Heart right ventricle (tissue), 16 donors: ENCODE measurements around the gene C2CD3. TPM values are rescaled to one million over a fixed set of nuclear protein-coding genes. Genes with fewer than 3 reads are reported as not detected.
A peak's percentile ranks its signal among the peaks of the same experiment; 100 is the strongest.

Source experiments
- ATAC-seq, 8 donors: fragments of 200-7000 bp; cut with Tn5 transposase; one replicate each; pipeline ENCODE4 v1.9.1; 2020; ENCODE audit warnings: mild to moderate bottlenecking in 8 of 8, moderate library complexity in 8 of 8, moderate number of reproducible peaks in 1 of 8
- DNase-seq, 2 donors: peaks; one replicate each; pipeline ENCODE4 v3.0.0-alpha.2; 2020
- H3K27ac ChIP-seq, 10 donors: fragments of 200-600 bp; sonication (generic) in 2 of 10; one replicate each; pipeline versions ENCODE4 v1.5.0 to v1.8.0; 2020 to 2022; ENCODE audit warnings: mild to moderate bottlenecking in 3 of 10
- H3K27me3 ChIP-seq, 7 donors: fragments of 200-600 bp; one replicate each; pipeline ENCODE4 v1.8.0; 2021 to 2022; ENCODE audit warnings: mild to moderate bottlenecking in 2 of 7
- H3K36me3 ChIP-seq, 9 donors: fragments of 200-600 bp; sonication (generic) in 1 of 9; one replicate each; pipeline versions ENCODE4 v1.5.0 to v1.8.0; 2020 to 2022; ENCODE audit warnings: mild to moderate bottlenecking in 2 of 9
- H3K4me1 ChIP-seq, 9 donors: fragments of 200-600 bp; sonication (generic) in 1 of 9; one replicate each; pipeline versions ENCODE4 v1.5.0 to v1.8.0; 2020 to 2022; ENCODE audit warnings: mild to moderate bottlenecking in 4 of 9
- H3K4me3 ChIP-seq, 10 donors: fragments of 200-600 bp; sonication (generic) in 2 of 10; one replicate each; pipeline versions ENCODE4 v1.5.0 to v1.8.0; 2020 to 2022; ENCODE audit warnings: mild to moderate bottlenecking in 7 of 10, moderate library complexity in 2 of 10
- H3K9me3 ChIP-seq, 11 donors: fragments of 200-600 bp in 10 of 11; sonication (generic) in 2 of 11; one replicate each; pipeline versions ENCODE4 v1.5.0 to v1.8.0; 2013 to 2022; ENCODE audit warnings: mild to moderate bottlenecking in 2 of 11, control low read depth in 1 of 11, moderate library complexity in 1 of 11
- CTCF ChIP-seq, 9 donors: fragments of 200-600 bp; sonication (generic) in 2 of 9; IDR thresholded peaks; one replicate each; pipeline versions ENCODE4 v1.5.0 to v1.8.0; 2021 to 2022; ENCODE audit warnings: antibody characterized with exemption in 9 of 9, mild to moderate bottlenecking in 5 of 9, moderate library complexity in 1 of 9
- WGBS, 2 donors: extraction: QIAGEN DNeasy Blood & Tissue Kit; methylation state at CpG; one replicate each; pipeline ENCODE4 v1.1.7; 2013; ENCODE audit warnings: inconsistent platforms in 1 of 2; 5-methylcytosine and 5-hydroxymethylcytosine counted together
- intact Hi-C, 10 donors: fragments of 100-400 bp; cut with DNase I; formaldehyde crosslinking; loops; one replicate each; pipeline versions ENCODE4 v1.11.1 to v1.14.2; 2022
- polyA plus RNA-seq, 2 donors: library from polyadenylated mRNA; stranded (reverse); fragments of 200-250 nt; gene quantifications; one replicate each; pipeline ENCODE4 v1.2.3, GENCODE V29; 2013
- total RNA-seq, 10 donors: library from RNA; stranded (reverse); fragmentation: NEBNext Ultra II Directional in 3 of 10; extraction: Animal tissue kit (Norgen Biotek cat#: 25700) in 3 of 10; gene quantifications; one replicate each; pipeline versions ENCODE4 v1.2.1 to v1.2.4, GENCODE V29; 2021 to 2023
- donor health status: Arrhythmogenic right ventricular cardiomyopathy.
- donor health status: ischemic (EF 13 %, LVEDD 7.1; RV severe dilation, severe dysfunction).
- donor health status: healthy with polysubstance abuse.
- donor health status: DM: no; HTN: yes; CAD: no.
- donor health status: DM: no; HTN: no; CAD: no.
- donor health status: ischemic (EF 25% LVEDD 6.9; RV normal size, moderate dysfunction).
- donor health status: ischemic (EF 25% LVEDD 5.7; RV mildly dilated, moderate dysfunction).
- donor health status: healthy.
- donor health status: DM: yes; HTN: yes; CAD: no.
- donor health status: Ischemic cardiomyopathy.
- donor health status: ischemic (EF 35%, LVEDD 5.7; RV mildly dilated, moderate dysfunction).
- donor health status: nonischemic (EF 11% LVEDD 7.7; RV severe dilation, severe dysfunction).
- donor health status: DM: yes; HTN: yes; CAD: no.
- donor health status: PGD.
- donor health status: ischemic (EF 29% LVEDD 5.4; RV normal size, mild dysfunction).
- donor health status: nonischemic (EF 23%, LVEDD 6.1; RV moderate dilation, normal function).

Gene C2CD3
- total and polyA plus RNA-seq, 12 donors, result 7.8 to 14.8 (median 11.9) TPM

DNA sequence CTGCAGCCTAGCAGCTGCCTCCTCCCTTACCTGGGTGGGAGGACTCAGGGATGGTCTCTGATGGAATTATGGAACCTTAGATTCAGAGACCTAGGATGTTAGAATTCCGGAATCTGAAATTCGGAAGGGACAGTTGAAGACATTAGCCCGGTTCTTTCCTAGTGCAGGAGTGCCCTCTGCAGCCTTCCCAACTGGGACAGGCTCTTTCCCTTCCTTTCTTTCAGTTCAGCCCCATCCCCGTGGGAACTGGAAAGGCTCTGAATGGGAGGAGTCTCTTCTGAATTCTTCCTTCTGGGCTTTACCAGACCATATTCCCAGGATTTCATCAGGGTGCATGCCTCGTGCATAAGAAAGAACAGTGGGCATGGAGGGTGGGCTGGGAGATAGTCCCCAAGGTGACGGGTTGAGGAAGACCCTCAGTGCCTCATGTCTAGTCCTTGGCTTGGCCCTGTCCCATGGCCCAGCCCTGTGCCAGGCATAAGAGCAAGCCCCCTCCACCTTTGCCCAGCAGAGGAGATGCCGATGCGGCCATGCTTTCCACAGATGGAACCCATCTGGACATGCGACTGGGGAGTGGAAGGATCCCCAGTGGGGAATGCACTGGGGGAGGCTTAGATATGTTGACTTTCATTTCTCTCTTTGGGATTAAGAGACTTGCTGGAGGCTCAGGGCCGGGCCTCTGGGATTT is 205.6 kb downstream of the C2CD3 start:
- TF ChIP-seq CTCF (IDR thresholded peaks at IDR 0.05), result no peak
- Histone ChIP-seq H3K27ac (no peak overlapping the region), H3K36me3 (no peaks in the 10 kb centered on the region), H3K4me1 (peaks cover 0 to 15% (median 8%) of the 10 kb centered on the region in 9 donors), H3K4me3 (no peak overlapping the region), H3K27me3 (peaks cover 0 to 4% (median 0%) of the 10 kb centered on the region in 7 donors), H3K9me3 (no peaks in the 10 kb centered on the region)
- ATAC-seq, result peak in 3 of 8 donors; percentile 26 to 62 (median 45)
- intact Hi-C loops, result loop anchor here in 8 of 10 donors (2.0 to 10.0 kb wide), 7 partner anchors 18 to 130 kb away; partner anchors contain the start of gene UCP2 (in 1 of the 8)
- no peak for DNase-seq
- 57 to 59% methylated on average over 10 of the region's 10 CpGs for WGBS, 2 donors

GRCh38 chr11:73963861-73964260 is 206.9 kb downstream of the C2CD3 start:
- intact Hi-C loops, result loop anchor here in 8 of 10 donors (2.0 to 10.0 kb wide), 8 partner anchors 19 to 131 kb away; partner anchors contain the start of gene UCP2 (in 1 of the 8)
- no peak for TF ChIP-seq CTCF (IDR thresholded peaks at IDR 0.05)
- H3K27ac ChIP-seq, result no peak overlapping the region
- H3K9me3 ChIP-seq, result no peaks in the 10 kb centered on the region
- ATAC-seq (peak in 6 of 8 donors; percentile 21 to 48 (median 30)), DNase-seq (no peak)
- H3K4me3 ChIP-seq, result no peak overlapping the region
- H3K27me3 ChIP-seq, result peaks cover 0 to 4% (median 0%) of the 10 kb centered on the region in 7 donors
- WGBS, 2 donors, result 63 to 68% methylated on average over 8 of the region's 8 CpGs
- peaks cover 0 to 15% (median 7%) of the 10 kb centered on the region in 9 donors for H3K4me1 ChIP-seq
- H3K36me3 ChIP-seq, result no peaks in the 10 kb centered on the region

Other genes starting within 250 kb of the C2CD3 start
- not detected for gene DNAJB13, start 220.0 kb downstream of the C2CD3 start, total RNA-seq
- gene DNAJB13, start 220.0 kb downstream of the C2CD3 start, polyA plus RNA-seq, result not detected
- 10 to 100 TPM; 11.8 to 73.3 (median 18.1) TPM for gene UCP2, start 188.2 kb downstream of the C2CD3 start, total RNA-seq
- 10 to 100 TPM; 10.2 to 18.4 TPM for gene UCP2, start 188.2 kb downstream of the C2CD3 start, polyA plus RNA-seq
- 10 to 100 TPM in 1 of 10 donors, 1 to 10 TPM in 7, under 1 TPM in 2; 0.61 to 12.6 (median 1.6) TPM for gene UCP3, start 161.9 kb downstream of the C2CD3 start, total RNA-seq
- 1 to 10 TPM in 1 of 2 donors, under 1 TPM in 1; 0.83 to 3.5 TPM for gene UCP3, start 161.9 kb downstream of the C2CD3 start, polyA plus RNA-seq
- 10 to 100 TPM; 24.5 to 35.3 (median 30.7) TPM for gene PPME1, start 287 bp upstream of the C2CD3 start, total RNA-seq
- 10 to 100 TPM; 24.2 to 30.4 TPM for gene PPME1, start 287 bp upstream of the C2CD3 start, polyA plus RNA-seq
- under 1 TPM in 4 of 10 donors, not detected in 6; 0.13 to 0.76 (median 0.29) TPM for gene P4HA3, start 140.6 kb upstream of the C2CD3 start, total RNA-seq
- gene P4HA3, start 140.6 kb upstream of the C2CD3 start, polyA plus RNA-seq, result under 1 TPM; 0.15 to 0.59 TPM
- gene PGM2L1, start 227.4 kb upstream of the C2CD3 start, total RNA-seq, result 1 to 10 TPM in 8 of 10 donors, under 1 TPM in 2; 0.91 to 2.5 (median 1.7) TPM
- 1 to 10 TPM in 1 of 2 donors, under 1 TPM in 1; 0.81 to 1.0 TPM for gene PGM2L1, start 227.4 kb upstream of the C2CD3 start, polyA plus RNA-seq